SHP77 (cell line): ENCODE measurements around the gene GZF1.
"Not testable (repeated sequence)": the region's sequence is repeated elsewhere in the genome, so short reads cannot be mapped to it uniquely, and the experiment has no call there.

Source experiments
- DNase-seq, 2 experiments: peaks; one replicate each; lab custom pipeline; 2025; lab: John Stamatoyannopoulos, UW

Gene GZF1

DNA sequence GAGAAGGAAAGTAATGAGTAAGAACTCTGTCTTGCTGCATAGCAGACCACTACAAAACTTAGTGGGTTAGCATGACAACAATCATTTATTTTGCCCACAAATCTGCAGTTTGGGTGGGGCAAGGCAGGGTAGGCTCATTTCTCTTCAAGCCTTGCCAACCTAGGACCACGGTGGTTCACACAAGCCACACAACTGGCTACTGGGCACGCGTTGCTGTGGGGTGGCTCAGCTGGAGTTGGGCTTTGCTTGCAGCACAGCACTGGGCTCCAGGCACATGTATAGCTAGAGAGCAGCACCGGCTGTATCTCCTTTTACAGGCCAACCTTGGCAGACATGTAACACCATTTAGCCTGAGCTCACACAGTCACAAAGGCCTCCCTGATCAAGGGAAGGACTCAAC lies 16.0 kb upstream of the GZF1 start:
- no peak for DNase-seq

DNA sequence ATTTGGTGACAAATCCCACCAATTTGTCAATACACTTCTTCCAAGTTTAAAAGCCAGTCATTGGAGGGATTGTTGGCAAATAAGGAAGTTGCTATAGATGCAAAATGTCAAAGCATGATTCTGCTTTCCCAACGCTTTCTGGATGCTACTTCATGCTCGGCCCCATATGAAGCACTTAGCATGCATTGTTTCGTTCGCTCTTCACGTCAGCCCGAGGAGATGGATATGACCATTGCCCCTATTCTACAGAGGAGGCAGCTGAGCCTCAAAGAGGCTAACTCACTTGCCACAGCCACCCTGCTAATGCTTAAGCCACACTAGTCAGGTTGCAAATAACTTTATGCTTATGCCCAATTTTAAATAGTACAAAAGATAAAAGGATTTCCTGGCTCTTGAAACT lies 14.2 kb upstream of the GZF1 start:
- no peak for DNase-seq

DNA sequence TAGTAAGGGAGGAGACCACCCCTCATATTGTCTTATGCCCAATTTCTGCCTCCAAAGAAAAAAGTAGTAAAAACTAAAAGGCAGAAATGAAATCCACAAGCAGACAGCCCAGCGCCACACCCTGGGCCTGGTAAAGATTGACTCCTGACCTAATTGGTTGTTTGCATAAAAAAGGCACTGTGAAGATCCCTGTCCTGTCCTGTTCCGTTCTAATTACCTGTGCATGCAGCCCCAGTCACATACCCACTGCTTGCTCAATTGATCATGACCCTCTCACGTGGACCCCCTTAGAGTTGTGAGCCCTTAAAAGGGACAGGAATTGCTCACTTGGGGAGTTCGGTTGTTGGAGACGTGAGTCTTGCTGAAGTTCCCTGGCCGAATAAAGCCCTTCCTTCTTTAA lies 13.5 kb upstream of the GZF1 start:
- not testable (repeated sequence) for DNase-seq

DNA sequence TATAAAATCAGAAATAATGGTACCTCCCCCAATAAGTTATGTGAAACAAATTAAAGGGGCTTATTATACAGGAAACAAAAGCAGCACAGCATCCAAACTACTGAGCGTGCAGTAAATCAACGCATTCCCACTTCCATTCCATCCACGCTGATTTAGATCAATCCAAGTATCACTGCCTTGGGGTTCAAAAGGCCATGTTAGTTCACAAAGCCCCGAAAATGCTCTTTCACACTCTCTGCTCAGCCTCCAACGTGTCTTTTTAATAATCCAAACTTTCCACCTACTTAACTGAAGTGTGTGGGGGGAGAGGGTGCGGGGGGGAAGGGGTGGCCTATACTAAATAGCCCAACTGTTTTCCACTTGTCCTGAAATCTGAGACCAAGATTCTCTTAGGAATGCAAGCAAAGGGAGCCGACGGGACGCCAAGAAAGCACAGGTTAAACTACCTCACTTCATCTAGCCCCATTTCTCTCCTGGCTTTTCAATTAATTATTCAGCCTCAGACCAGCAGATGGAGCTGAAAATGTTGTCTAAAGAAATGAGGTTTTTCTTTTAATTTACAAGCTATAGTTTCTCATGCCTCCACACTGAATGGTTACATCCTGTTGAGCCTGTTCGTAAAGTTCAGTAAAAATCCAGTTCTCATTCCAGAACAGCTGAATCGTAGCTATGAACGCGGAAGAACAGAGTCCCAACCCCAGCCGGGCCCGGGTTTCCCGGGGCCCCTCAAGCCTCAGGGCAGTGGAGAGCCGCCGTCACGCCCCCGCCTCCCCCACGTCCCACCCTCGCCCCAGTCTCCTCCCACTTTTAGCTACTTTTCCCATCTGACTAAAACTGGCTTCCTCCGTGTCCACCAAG lies 12.4 kb upstream of the GZF1 start:
- DNase-seq: peak; percentile 73 to 78

DNA sequence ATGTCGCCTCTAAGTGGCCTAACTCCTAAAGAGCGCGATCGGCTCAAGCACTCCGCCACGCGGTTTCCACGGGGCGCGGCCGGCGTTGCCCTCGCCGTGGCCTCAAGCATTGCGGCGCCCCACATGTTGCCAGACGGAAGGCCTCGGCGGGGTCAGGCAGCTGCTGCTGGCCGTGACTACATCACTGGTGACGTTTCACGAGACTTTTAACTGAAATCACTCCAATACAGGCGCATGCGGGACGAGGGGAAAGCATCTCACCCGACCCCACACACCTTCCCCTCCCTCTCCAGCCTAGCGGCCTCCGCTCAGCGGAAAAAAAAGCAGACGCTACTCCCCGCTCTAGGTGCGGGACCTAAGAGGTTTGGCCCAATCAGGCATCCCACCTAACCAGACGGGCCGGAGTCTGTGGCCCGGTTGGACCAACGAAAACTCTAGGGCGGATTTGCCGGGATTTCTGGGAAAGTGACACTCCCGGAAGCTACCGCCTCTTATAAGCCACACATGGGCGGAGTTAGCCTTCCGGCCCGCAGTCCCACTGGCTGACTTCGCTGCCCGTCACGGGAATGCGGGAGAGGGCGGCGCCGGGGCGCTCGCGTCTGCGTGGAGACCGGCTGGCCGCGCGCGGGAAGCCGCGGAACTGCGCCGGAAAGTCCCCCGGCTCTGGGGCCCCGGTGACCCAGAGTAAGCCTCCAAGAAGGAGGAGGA lies 11.6 kb upstream of the GZF1 start, which contains the start of gene NXT1:
Gene NXT1 (plus strand): TSS at position 596 of the 708 bp plus-strand sequence. CDS start 3,251 bp downstream, outside the sequence.
- peak; percentile 98 to 99 for DNase-seq

DNA sequence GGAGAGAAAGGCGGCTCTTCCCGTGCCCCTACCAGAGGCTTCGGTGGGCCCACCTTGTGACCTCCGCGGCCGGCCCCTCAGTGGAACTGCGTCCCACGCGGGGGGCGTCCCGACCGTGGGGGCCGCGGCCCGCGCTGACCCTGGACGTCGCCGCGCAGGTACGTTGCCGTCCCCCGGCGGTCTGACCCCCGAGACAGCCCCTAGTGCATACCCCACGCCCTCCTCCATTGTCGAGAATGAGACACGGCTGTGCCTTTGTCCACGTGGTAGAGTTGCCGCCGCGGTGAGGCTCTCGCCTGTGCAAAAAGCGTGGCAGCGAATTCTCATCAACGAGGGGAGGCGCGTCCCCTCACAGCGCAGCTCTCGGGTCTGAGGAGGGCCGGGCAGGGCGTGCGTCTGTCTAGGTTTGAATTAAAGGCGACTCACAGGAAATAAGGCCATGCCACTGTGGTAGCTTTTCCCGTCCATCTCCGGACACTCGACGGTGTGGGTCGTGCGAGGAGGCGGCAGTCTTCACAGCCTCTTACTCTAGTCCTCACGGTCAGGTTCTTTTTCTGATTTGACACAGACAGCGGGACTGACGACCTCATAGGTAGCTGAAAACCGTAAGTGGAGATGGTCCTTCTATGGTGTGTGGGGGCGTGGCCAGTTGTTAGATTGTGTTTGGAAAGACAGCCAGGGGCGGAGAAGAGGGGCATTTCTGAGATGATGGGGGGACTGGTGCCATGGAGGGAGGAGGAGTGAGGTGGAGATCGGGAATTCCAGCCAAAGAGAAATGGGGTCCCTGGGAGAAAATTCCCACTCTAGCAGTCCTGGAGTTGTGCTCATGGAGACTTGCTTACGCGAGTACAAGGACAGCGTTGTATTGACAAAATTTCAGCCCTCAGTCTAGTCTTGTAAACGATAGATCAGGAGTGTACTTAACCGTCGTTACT lies 10.8 kb upstream of the GZF1 start:
- peak; percentile 18 to 48 for DNase-seq

DNA sequence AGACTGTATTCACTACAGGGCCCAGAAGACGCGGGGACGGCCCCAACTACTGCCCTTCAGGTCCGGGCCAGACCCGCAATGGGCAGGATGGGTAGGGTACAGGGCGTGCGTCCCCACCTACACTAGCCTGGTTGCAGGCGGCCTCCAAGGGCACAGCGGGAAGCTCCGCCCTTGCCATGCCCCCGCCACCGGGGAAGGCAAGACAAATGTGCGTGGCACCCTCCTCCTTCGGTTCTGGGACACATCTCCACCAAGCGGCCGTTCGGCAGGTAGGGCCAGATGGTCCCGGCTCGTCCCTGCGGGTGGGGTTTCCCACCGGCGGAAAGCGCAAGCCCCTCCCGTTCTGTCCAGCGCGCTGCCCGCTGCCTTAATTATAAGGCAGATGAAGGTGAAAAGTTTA lies 5.8 kb upstream of the GZF1 start:
- DNase-seq: no peak

DNA sequence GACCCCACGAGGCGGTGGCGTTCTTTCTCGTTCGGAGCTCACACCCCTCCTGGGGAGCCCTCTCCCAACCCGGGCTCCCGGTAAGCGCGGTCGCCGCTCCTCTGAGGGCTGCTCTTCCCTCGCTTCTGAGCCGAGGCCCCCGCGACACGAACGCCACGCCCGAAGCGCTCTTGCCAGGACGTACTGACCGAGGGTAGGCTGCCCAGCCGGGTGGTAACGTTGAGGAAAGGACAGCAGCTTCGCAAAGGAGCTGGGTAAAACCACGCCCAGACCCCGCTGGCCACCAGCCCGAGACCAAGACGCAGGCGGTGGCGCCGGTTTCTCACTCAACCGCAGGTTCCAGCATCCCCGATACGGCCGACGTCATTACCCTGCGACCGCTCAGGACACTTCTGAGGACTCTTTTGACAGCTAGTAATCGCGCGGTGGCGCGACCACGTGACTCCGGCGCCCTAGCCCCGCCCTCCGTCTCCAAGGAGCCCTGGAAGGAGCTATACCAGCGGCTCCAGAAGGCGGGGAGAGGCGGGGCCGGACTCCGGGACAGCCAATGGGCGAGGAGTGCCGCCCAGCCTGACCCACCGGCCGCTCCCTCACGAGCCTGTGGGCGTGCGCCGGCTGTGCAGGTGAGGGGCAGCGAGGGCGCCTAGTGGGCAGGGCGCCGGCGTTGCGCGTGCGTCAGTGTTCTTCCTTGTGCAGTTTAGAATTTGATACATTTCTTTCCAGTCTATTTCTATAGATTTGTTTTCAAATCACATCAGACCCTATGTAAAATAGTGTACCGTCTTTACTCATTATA lies 4.0 kb upstream of the GZF1 start:
- DNase-seq: peak; percentile 99 to 100

DNA sequence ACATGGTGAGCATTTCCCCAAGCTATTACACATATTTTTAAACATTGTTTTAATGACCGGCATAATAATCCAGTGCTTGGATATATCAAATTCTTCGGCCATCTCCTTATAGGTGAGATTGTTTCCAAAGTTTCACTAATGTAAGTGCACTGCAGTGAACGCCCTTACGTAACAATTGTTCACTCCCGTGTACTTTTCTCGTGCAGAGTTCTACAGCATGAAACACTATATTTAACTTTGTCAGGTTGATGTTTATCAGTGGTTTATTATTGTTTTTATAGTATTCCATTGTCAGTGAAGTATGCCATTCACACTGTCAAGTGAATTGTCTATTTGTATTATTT lies 3.4 kb upstream of the GZF1 start:
- no peak for DNase-seq

DNA sequence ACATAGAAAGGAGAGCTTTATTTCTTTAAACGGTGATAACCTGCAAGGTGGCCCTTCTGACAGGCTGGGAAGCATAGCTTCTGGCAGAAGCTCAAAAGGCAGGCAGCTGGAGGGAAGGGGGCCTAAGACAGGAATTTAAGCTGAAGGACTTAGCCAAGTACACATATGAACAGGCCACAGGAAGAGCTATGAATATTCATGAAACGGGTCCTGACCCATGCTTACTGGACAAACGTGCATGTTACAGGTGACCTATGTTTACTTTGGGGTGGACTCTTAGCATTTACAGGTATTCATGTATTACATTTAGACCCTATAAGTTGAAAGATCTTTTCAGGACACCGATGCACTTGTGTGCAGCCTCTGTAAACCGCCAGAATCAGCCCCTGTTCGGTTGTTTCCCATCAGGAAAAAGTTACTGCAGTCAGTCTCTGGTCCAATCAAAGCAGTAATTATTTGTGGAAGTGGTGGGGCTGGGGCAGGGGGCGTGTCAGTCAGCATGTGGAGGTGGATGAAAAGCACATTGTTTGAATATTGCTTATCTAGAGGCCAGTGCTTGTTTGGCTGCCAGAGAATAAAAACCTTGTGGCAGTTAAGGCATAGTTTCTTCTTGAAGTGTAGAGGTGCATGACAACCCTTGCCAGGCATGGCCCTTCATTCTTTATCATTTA lies 2.9 kb upstream of the GZF1 start:
- peak in 1 of 2 experiments; percentile 15 for DNase-seq

DNA sequence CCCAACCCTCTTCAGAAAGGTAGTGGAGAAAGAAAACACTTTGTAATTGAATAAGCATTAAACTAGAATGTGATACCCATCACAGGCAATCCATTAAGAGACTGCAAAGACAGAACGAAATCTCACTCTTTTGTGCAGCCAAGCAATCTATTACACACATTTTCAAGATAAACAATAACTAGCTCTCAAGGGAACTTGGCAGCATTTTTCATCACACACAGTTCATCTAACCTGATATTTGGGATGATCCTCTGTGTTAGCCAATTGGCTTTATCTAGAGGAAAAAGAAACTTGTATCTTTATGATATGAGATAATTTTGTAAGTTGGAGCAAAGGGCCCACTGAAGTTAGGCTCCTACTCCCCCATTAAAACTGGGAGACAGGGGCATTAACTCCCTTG lies 1.5 kb upstream of the GZF1 start:
- no peak for DNase-seq

DNA sequence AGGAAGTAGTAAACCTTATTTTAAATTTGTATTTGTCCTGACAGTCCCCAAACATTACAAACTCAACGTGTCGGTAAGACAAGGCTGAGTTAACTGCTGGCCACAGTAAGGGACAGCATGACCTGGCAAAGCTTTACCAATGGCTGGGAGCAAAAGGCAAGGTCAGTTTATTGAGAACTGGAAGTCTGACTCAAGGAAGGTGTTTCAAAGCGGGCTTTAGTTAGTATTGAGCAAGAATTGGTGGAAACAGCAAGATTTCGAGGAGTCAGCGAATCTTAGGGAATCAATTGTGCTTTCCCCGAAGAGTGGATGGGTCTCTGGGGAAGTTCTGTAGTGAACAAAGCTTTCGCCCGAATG lies 885 bp upstream of the GZF1 start:
- DNase-seq: peak in 1 of 2 experiments; percentile 13

DNA sequence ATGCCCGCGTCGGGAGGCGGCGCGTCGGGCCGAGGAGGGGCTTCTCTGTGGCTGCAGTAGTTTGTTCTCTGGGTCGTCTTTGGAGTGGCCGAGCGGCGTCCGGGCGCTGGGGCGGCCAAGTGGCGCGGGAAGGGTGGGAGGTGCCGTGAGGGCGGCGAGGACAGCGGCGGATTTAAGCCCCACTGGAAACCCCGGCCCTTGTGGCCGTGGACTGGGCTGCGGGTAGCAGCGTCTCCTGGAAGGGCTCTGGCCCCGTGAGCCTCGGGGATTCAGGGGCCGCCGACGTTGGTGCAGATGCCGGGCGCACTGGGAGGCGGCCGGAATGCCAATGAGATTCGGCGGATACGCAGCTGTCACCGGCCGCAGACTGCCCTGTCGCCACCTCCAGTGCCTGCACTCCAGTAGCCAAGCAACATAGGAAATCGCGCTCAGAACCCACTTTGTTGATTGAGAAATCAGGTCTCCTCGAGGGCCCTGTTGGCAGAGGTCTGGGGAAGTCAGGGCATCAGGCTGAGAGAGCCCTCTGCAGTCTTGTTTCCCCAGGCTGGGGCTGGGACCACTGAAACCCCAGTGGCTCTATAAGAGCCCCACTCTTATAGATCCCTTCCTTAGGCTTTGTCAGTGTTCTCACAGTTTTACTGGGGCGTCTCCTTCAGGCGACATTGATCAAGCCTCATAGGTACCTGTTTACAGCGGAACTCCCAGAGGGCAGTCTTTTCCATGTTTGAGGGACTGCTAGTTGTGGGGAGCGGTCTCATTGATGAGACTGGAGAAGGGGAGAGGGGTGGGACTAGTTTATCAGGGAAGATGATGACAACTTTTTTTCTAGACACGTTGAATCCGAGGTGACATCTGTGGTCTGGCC lies 642 bp downstream of the GZF1 start:
- peak in 1 of 2 experiments; percentile 37 for DNase-seq

DNA sequence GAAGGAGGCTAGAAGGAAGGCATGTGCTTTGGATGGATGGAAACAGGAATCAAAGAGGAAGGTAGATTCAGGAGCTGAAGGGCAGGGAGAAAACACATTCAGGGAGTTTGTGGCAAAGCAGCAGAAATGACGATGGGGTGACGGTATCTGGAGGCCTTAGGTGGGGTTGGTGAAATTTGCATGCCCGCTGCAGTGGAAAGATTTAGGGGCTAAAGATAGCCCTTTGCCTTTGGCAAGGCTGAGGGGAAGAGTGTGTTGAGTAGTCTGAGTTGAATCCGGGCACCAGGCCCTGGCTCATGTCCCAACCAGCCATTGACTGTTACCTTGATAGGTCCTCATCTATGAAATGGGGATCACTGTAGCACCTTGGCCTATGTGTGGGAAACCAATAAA lies 1.3 kb downstream of the GZF1 start:
- no peak for DNase-seq

DNA sequence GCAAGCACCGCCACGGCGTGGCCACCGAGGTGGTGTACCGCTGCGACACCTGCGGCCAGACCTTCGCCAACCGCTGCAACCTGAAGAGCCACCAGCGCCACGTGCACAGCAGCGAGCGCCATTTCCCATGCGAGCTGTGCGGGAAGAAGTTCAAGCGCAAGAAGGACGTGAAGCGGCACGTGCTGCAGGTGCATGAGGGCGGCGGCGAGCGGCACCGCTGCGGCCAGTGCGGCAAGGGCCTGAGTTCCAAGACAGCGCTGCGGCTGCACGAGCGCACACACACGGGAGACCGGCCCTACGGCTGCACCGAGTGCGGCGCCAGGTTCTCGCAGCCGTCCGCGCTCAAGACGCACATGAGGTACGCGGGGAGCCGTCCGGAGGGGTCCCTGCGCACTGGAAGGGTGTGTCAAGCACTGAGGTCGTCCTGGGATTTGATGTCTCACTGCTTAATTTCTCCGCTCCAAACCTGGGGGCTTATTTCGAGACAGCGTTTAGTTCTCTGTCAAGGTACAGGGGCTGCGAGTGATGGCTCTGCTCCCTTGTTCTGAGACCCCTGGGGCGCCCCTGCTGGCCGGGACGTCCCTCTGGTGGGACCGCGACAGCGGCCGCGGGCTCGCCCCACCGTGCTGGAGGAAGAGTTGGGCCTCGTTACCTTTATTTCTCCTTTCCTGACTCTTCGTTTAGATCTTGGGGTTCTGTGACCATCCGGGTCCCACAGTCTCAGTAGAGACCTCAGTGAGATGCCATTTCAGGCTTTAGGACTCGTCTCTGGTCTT lies 3.6 kb downstream of the GZF1 start:
- no peak for DNase-seq

DNA sequence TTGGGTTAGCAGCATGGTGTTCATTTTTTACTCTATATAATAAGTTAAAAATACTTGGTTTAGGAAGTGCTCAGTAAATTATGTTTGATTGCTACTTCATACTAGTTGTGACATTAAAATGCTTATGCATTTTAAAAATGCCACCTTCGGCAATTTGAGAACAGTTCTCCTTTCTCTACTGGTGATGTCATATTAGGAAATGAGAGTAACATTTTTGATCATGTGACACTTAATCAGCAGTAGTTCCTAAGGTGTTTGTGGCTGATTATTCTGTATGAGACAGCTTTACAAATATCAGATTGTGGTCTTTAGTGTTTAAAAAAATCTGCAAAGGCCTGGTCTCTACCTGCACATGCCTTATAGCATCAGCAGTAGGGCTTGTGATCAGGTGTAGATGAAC lies 4.4 kb downstream of the GZF1 start:
- no peak for DNase-seq

DNA sequence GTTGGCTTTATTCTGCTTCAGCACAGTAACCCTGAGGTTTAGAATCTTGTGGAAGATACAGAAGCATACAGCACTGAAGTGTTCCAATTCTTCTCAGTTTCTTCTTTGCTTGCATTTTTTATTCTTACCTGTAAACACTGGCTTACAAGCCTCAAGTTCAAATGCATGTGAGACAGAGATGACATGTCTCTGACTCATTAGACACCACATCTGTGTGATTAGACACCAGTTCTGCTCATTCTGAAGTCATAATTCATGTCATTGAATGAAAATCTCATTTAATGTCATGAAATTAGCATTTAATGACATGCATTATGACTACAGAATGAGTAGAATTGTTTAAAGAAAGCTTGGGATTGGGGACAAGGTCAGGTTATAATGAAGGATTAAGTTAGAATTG lies 5.8 kb downstream of the GZF1 start:
- no peak for DNase-seq

DNA sequence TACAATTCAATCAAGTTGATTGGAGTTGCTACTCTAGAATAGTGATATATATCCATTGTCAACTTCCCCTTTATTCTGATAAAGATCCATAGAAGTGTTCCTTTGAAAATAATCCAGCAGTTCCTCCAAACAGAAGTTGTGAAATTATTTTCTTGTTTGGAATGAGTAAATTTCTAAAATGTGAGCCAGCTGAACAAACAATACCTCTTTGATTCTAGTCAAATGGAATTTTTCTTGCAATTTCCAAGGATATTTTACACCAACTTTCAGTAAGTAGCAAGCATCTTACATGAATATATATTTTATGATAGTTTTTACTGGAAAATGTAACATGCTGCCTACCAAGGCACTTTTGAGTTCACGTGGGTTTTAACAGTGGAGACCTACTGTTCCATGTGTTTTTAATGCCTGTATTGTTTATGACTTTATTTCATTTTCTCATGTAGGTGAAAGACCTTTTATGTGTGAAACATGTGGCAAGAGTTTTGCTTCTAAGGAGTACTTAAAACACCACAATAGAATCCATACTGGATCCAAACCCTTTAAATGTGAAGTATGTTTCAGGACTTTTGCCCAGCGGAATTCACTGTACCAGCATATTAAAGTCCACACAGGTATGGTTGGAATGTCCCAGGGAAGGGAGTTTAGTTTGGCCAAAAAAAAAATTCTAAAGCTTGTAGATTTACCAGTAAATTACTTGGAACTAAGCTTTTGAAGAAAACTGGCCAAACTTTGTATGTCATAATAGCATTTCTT lies 6.5 kb downstream of the GZF1 start:
- DNase-seq: no peak
